IPS-NIHi7 (cell line): ENCODE results near the gene VTCN1.
"Not testable (repeated sequence)": the region's sequence is repeated elsewhere in the genome, so short reads cannot be mapped to it uniquely, and the experiment has no call there.

ENCODE experiments used
- DNase-seq: peaks from one replicate; pipeline ENCODE4 v3.0.0; 2012; ENCODE audit warnings: mixed read lengths; ENCODE audit errors: extremely low spot score

The VTCN1 gene

DNA sequence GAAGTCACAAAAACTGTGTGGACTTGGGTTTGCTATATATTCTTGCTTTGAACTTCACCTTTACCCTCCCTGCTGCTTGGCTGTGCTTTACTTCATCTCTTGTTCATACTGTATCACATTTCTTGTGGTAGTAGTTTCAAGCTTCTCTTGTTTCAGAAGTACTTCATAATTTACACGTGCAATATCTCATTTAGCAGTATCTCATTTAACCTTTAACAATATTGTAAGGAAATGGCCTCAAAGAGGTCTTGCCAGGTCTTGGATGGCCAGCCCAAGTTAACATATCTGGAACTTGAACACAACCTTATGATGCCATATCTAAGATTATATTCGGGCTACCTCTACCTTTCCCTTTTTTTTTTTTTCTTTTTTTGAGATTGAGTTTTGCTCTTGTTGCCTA, 87.5 kb downstream of the VTCN1 start:
- DNase-seq: no peak

- no peak for DNase-seq
Observed at GRCh38 chr1:117122330-117123025, 88.2 kb downstream of the VTCN1 start.

- peak; percentile 95 for DNase-seq
Observed at GRCh38 chr1:117121589-117122329, 89.0 kb downstream of the VTCN1 start, which contains the start of gene TRIM45. TRIM45 (minus strand) TSS chr1:117121749; CDS start chr1:117121201, 548 bp downstream.

GRCh38 chr1:117120774-117121588, 89.7 kb downstream of the VTCN1 start:
- DNase-seq: peak; percentile 50

- not testable (repeated sequence) for DNase-seq
Observed at GRCh38 chr1:117119144-117119543, 91.6 kb downstream of the VTCN1 start.

GRCh38 chr1:117118137-117118536, 92.6 kb downstream of the VTCN1 start:
- DNase-seq: no peak

DNA sequence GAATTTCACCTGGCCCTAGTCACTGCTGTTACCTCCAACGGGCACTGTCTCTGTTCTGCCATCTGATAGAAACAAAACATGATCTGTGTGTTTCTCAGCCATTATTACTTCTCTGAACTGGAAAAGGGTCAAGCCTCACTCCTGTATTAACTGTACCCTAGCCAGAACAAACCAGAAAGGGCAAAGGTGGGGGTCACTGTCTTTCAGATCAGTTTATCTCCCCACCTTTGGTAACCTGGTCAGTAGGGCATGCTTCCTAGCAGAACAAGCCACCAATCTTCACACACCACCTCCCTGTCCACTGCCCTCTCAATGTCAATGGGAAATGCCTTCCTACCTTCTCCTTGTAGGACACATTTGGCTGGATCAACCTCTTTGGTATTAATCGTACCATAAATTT, 93.0 kb downstream of the VTCN1 start:
- DNase-seq: no peak

GRCh38 chr1:117116784-117117130, 94.0 kb downstream of the VTCN1 start:
- DNase-seq: no peak

DNA sequence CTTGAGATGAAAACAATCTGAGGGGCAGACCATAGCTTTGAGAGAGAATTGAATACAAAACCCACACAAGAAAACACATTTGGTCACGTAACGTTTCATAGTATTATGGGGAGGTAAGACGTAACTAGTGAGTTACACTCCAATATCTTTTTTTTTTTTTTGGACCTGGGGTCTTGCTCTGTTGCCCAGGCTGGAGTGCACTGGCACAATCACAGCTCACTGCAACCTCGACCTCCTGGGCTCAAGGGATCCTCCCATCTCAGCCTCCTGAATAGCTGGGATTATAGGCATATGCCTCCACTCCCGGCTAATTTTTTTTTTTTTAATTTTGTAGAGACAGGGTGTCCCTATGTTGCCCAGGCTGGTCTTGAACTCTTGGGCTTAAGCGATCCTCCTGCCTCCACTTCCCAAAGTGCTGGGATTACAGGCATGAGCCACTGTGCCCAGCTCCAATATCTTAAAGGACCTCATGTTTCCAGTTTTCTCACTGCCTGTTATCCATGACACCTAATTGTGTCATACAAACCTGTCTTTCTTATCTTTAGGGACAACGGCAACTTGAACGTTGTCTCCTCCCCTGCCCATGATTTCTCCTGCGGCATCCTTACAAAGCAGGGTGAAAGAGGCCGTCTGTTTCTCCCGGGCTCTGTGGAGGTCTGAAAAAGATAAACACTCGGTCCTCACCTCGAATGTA, 94.5 kb downstream of the VTCN1 start:
- DNase-seq: no peak

DNA sequence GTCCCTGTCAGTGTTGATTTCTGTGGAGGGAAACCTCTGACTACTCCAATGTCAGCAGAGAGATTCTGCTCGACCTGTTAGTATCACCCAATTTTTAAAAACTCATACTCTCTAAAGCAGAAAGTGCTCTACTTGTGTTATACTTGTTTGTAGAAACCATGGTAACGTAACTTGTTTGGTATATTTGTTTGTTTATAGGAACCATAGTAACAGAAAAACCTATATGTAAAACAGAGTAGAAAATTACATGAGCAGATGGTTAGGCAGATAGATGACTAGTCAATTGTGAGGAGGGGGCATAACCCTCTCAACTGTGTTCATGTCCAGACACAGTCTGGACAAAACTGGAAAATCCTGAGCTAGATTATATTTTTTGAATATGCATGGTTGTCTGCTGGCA, 95.8 kb downstream of the VTCN1 start:
- DNase-seq: no peak

DNA sequence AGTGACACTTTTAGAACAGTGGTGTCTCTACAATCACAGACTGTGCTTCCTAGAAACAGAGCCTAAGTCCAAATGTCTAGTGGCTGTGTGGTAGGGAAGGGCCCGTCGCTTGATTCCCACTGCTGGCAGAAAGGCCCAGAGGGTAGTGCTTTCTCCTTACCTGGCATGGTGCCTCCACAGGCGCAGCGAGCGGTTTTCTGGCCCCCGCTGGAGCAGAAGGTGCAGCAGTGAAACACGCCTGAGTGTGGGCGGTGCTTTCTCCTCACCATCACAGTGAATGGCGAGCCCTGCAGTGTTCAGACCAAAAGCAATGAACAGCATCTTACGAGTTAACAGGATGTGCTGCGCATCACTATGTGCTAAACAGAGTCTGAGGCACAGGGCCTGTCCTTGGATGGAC, 97.5 kb downstream of the VTCN1 start:
- DNase-seq: no peak

GRCh38 chr1:117112047-117112717, 98.5 kb downstream of the VTCN1 start:
- no peak for DNase-seq

GRCh38 chr1:117110774-117111173, 100.0 kb downstream of the VTCN1 start:
- DNase-seq: no peak

GRCh38 chr1:117107364-117107763, 103.4 kb downstream of the VTCN1 start:
- no peak for DNase-seq

DNA sequence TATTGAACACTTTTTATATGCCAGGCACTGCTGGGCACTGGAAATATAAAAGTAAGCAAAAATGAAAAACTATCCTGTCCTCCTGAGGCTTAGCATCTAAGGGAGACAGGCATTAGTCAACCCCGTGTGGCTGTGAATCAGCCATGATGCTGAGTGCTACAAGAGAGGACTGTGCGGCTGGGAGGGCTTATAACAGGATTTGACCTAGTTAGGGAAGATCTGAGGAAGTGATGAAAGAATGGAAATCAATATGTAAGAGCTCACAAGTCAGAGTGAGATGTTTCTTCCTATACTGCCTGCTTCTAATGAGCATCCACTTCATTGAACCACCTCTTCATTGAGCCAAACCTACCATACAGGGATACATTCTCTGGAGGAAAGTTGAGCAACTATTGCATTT, 104.2 kb downstream of the VTCN1 start:
- no peak for DNase-seq

GRCh38 chr1:117105722-117106121, 105.0 kb downstream of the VTCN1 start:
- no peak for DNase-seq

DNA sequence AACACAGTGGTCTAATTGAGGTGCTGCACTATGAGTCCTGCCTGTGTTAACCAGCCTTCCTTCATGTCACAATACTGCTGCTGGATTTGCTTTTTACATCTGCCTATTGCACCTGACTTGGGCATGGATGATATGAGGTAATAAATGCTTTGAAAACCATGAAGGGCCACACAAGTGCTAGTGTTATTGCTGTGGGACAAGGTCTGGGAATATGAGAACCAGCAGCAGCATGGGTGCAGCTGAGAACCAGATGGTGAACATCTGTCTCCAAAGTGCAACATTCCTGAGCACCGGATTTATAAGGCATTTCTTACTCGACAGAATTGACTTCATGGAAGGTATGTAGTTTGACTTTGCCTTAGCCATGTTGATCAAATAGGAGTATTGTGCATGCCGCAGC, 105.7 kb downstream of the VTCN1 start:
- DNase-seq: no peak

GRCh38 chr1:117101858-117102257, 108.9 kb downstream of the VTCN1 start:
- DNase-seq: not testable (repeated sequence)

GRCh38 chr1:117101334-117101733, 109.4 kb downstream of the VTCN1 start:
- no peak for DNase-seq

DNA sequence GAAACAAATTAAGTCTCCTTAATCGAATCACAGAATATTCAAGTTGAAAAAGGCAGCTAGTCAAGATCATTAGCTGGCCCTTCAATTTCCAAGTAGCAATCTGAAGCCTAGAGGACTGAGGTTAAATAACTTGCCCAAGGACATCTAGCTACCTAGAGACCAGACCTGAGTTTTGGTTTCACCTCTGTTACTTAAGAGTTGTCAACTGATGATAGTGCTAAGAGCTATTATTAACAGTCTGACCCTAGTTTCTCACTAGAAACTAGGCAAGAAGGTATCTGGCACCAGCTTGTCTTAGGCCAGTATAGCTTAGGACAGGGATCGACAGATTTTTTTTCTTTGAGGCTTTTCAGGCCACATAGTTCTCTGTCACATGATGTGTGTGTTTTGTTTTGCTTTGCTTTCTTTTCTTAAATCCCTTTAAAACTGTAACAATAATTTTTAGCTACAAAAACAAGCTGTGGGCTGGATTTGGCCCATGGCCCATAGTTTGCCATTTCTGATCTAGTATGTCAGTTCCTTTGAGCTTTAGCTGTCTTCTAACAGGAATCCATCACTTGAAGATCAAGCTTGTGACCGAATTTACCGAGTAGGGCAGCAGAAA, 112.3 kb downstream of the VTCN1 start:
- DNase-seq: no peak

- no peak for DNase-seq
Observed at GRCh38 chr1:117097443-117097842, 113.3 kb downstream of the VTCN1 start.
